SK-N-SH (cell line): ENCODE data around the gene OTOP3. TPM values are rescaled to one million over a fixed set of nuclear protein-coding genes. Genes with fewer than 3 reads are reported as not detected.

Source experiments
- CTCF ChIA-PET: fragments of 300-600, 350-600 bp; formaldehyde crosslinking; extraction: SDS; loops from one replicate; lab custom pipeline; 2021; lab: Yijun Ruan, JAX
- POLR2A ChIA-PET: fragments of 350-600 bp; sonication (Branson Sonifier 250); formaldehyde crosslinking; extraction: SDS; loops from one replicate; lab custom pipeline; 2020; ENCODE audit warnings: antibody characterized with exemption, inconsistent platforms; lab: Yijun Ruan, JAX
- DNase-seq: peaks from one replicate; pipeline ENCODE4 v3.0.0; 2012
- H2AFZ ChIP-seq: fragments of 200-600 bp; sonication (generic); 2 replicates; pipeline ENCODE4 v1.8.1; 2016; ENCODE audit warnings: antibody characterized with exemption, mild to moderate bottlenecking, low read depth
- H3F3A ChIP-seq: fragments of 200-600 bp; sonication (generic); replicated peaks from 2 replicates; pipeline ENCODE3; 2016; ENCODE audit warnings: antibody characterized with exemption, mild to moderate bottlenecking; ENCODE audit not compliant: insufficient read depth
- H3K27ac ChIP-seq, 2 experiments: fragments of 200-500 bp in 1 of 2; fragments of 200-600 bp in 1 of 2; sonication (Bioruptor generic) in 1 of 2; sonication (generic), shearing (Covaris generic) in 1 of 2; 2 replicates each; pipeline versions ENCODE4 v1.5.1 to v1.6.1; 2014 to 2016; ENCODE audit warnings: low read depth in 2 of 2, inconsistent platforms in 1 of 2, low read length in 1 of 2, mild to moderate bottlenecking in 1 of 2, mixed read lengths in 1 of 2
- H3K27me3 ChIP-seq: fragments of 200-600 bp; sonication (generic), shearing (Covaris generic); 2 replicates; pipeline ENCODE4 v1.6.1; 2016; ENCODE audit warnings: mixed run types; ENCODE audit not compliant: insufficient read depth
- H3K36me3 ChIP-seq, 2 experiments: fragments of 200-500 bp in 1 of 2; fragments of 200-600 bp in 1 of 2; sonication (Bioruptor generic) in 1 of 2; sonication (generic) in 1 of 2; replicated peaks in 1 of 2; 2 replicates each; pipeline versions ENCODE3 to v1.5.1; 2014 to 2016; ENCODE audit warnings: low read length in 1 of 2, mild to moderate bottlenecking in 1 of 2; ENCODE audit not compliant: insufficient read depth in 2 of 2, control insufficient read depth in 1 of 2
- H3K4me1 ChIP-seq, 2 experiments: fragments of 200-500 bp in 1 of 2; fragments of 200-600 bp in 1 of 2; sonication (Bioruptor generic) in 1 of 2; sonication (generic), shearing (Covaris generic) in 1 of 2; 2 replicates each; pipeline versions ENCODE4 v1.5.1 to v1.6.1; 2014 to 2016; ENCODE audit warnings: low read depth in 1 of 2, low read length in 1 of 2, mixed run types in 1 of 2; ENCODE audit not compliant: insufficient read depth in 2 of 2, control insufficient read depth in 1 of 2
- H3K4me2 ChIP-seq: fragments of 200-600 bp; sonication (generic), shearing (Covaris generic); 2 replicates; pipeline ENCODE4 v1.6.1; 2017; ENCODE audit warnings: mixed run types
- H3K4me3 ChIP-seq, 2 experiments: fragments of 200-500 bp in 1 of 2; fragments of 200-600 bp in 1 of 2; sonication (Bioruptor generic) in 1 of 2; sonication (generic), shearing (Covaris generic) in 1 of 2; 2 replicates each; pipeline versions ENCODE4 v1.5.1 to v1.8.1; 2014 to 2016; ENCODE audit warnings: low read depth in 2 of 2, inconsistent platforms in 1 of 2, low read length in 1 of 2, mild to moderate bottlenecking in 1 of 2, mixed read lengths in 1 of 2, moderate library complexity in 1 of 2
- H3K79me2 ChIP-seq: fragments of 200-600 bp; sonication (generic); 2 replicates; pipeline ENCODE4 v1.8.1; 2017; ENCODE audit warnings: mild to moderate bottlenecking; ENCODE audit not compliant: insufficient read depth
- H3K9ac ChIP-seq: fragments of 200-600 bp; sonication (generic); 2 replicates; pipeline ENCODE4 v1.6.1; 2017; ENCODE audit warnings: mixed run types
- H3K9me2 ChIP-seq: fragments of 200-600 bp; sonication (generic); 2 replicates; pipeline ENCODE4 v1.6.1; 2017; ENCODE audit warnings: mixed run types
- H3K9me3 ChIP-seq: fragments of 200-600 bp; sonication (generic); 2 replicates; pipeline ENCODE4 v1.6.1; 2017; ENCODE audit warnings: mixed run types, mild to moderate bottlenecking, moderate library complexity
- H4K20me1 ChIP-seq: fragments of 200-600 bp; sonication (generic); 2 replicates; pipeline ENCODE4 v1.6.1; 2017; ENCODE audit warnings: mild to moderate bottlenecking, mixed run types; ENCODE audit not compliant: insufficient read depth
- CHD2 ChIP-seq: fragments of 150-350 bp; IDR thresholded peaks from 2 replicates; pipeline ENCODE4 v1.6.1; 2018; ENCODE audit warnings: low read length; ENCODE audit not compliant: partially characterized antibody
- CTCF ChIP-seq: fragments of 200-600 bp; sonication (generic); IDR thresholded peaks from 2 replicates; pipeline ENCODE4 v1.6.1; 2017; ENCODE audit warnings: antibody characterized with exemption, mild to moderate bottlenecking, moderate library complexity
- ELF1 ChIP-seq: IDR thresholded peaks from 2 replicates; pipeline ENCODE4 v1.4.0; 2012
- EZH2phosphoT487 ChIP-seq: fragments of 200-600 bp; sonication (generic); IDR thresholded peaks from 2 replicates; pipeline ENCODE4 v1.6.1; 2017; ENCODE audit warnings: low read depth, mixed run types, mild to moderate bottlenecking, antibody characterized with exemption, moderate library complexity, borderline replicate concordance
- FOXM1 ChIP-seq: IDR thresholded peaks from 2 replicates; pipeline ENCODE4 v1.4.0; 2012; ENCODE audit warnings: low read depth, mild to moderate bottlenecking
- GABPA ChIP-seq: IDR thresholded peaks from 2 replicates; pipeline ENCODE4 v1.4.0; 2012; ENCODE audit warnings: low read depth, mild to moderate bottlenecking
- GATA2 ChIP-seq: sonication (generic); formaldehyde crosslinking; IDR thresholded peaks from 2 replicates; pipeline ENCODE4 v1.5.0; 2020; ENCODE audit warnings: mild to moderate bottlenecking, missing genetic modification reagents
- MXI1 ChIP-seq: IDR thresholded peaks from 2 replicates; pipeline ENCODE4 v1.6.1; 2012; ENCODE audit warnings: mild to moderate bottlenecking, low read depth, low read length, improper control_type of control experiment
- NRF1 ChIP-seq: IDR thresholded peaks from 2 replicates; pipeline ENCODE4 v1.6.1; 2012; ENCODE audit warnings: low read depth, mild to moderate bottlenecking, low read length
- POLR2AphosphoS5 ChIP-seq: IDR thresholded peaks from 2 replicates; pipeline ENCODE4 v1.6.1; 2012; ENCODE audit warnings: low read depth, low read length
- SIN3A ChIP-seq: IDR thresholded peaks from 2 replicates; pipeline ENCODE4 v1.6.1; 2012; ENCODE audit warnings: low read depth, mild to moderate bottlenecking, low read length, moderate library complexity, borderline replicate concordance
- SMC3 ChIP-seq: IDR thresholded peaks from 2 replicates; pipeline ENCODE4 v1.6.1; 2012; ENCODE audit warnings: low read depth, low read length, improper control_type of control experiment
- WGBS: methylation state at CpG from one replicate; pipeline ENCODE4 v1.1.6; 2017; ENCODE audit warnings: low lambda C conversion rate; 5-methylcytosine and 5-hydroxymethylcytosine counted together
- polyA plus RNA-seq, 3 experiments: library from polyadenylated mRNA; depleted of rRNA; stranded (reverse); fragments of >200 nt; gene quantifications; 2 replicates each; pipeline ENCODE4 v1.2.3, GENCODE V29; 2012
- TF ChIP-seq, protein P1 (sequence below): IDR thresholded peaks from 2 replicates; pipeline ENCODE4 v1.4.0; 2012; ENCODE audit warnings: low read depth

The OTOP3 gene
- polyA plus RNA-seq, 1 of the 3 experiments (the other 2 are of a cell fraction): not detected

DNA sequence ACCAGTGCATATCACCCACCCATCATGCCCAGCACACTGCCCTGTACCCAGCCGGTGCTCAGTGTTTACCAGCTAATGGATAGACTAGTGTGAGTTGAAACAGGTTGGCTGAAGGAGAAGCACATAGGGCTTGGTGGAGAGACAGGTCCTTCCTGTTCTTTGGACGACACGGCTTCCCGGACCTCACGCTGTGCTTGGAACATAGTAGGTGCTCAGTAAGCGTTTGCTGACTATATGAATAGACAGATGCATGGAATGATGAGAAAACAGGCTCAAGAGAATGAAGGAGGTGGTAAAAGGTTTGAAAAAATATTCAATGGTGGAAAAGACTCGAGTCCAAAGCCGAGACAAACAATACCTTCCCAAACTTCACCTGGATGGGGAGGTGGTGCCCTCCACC is 35.5 kb upstream of the OTOP3 start:
- Histone ChIP-seq H3K79me2 (no peaks in the 10 kb centered on the region), H3K9me3 (no peaks in the 10 kb centered on the region), H3K4me3 (no peak overlapping the region), H3K27me3 (peaks cover 39% of the 10 kb centered on the region), H3F3A (no peaks in the 10 kb centered on the region), H3K27ac (no peak overlapping the region), H3K9me2 (no peaks in the 10 kb centered on the region), H3K36me3 (no peaks in the 10 kb centered on the region), H4K20me1 (no peaks in the 10 kb centered on the region), H2AFZ (no peak overlapping the region), H3K9ac (no peak overlapping the region), H3K4me1 (no peaks in the 10 kb centered on the region), H3K4me2 (no peak overlapping the region)
- WGBS: 66% methylated on average over 8 of the region's 8 CpGs
- ChIA-PET CTCF (interaction anchor here (1.0 to 3.1 kb wide), 4 partner anchors 23 to 38 kb away, joined by 3 to 13 read pairs (median 4); partner anchors contain the start of genes OTOP2 and USH1G), POLR2A (no interaction called here)
- no peak for TF ChIP-seq GABPA
- DNase-seq: no peak

- WGBS: 67% methylated on average over 14 of the region's 14 CpGs
- H2AFZ ChIP-seq: no peak overlapping the region
- H3K79me2 ChIP-seq: no peaks in the 10 kb centered on the region
- no peaks in the 10 kb centered on the region for H4K20me1 ChIP-seq
- no peak overlapping the region for H3K27ac ChIP-seq
- H3F3A ChIP-seq: no peaks in the 10 kb centered on the region
- no peak for TF ChIP-seq SIN3A
- TF ChIP-seq GATA2: no peak
- no peak for TF ChIP-seq ELF1
- TF ChIP-seq CHD2: no peak
- no peak for TF ChIP-seq SMC3
- no peak for TF ChIP-seq CTCF
- no peak for TF ChIP-seq POLR2AphosphoS5
- no peak for TF ChIP-seq NRF1
- no peak for TF ChIP-seq FOXM1
- TF ChIP-seq, protein P1, sequence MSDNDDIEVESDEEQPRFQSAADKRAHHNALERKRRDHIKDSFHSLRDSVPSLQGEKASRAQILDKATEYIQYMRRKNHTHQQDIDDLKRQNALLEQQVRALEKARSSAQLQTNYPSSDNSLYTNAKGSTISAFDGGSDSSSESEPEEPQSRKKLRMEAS: no peak
- TF ChIP-seq MXI1: no peak
- no peak for TF ChIP-seq EZH2phosphoT487
- H3K9me2 ChIP-seq: no peaks in the 10 kb centered on the region
- H3K4me3 ChIP-seq: no peak overlapping the region
- CTCF ChIA-PET: interaction anchor here (0.9 to 3.1 kb wide), 7 partner anchors 11 to 300 kb away, joined by 3 to 13 read pairs (median 4); partner anchors contain the start of genes GRIN2C, OTOP2 and USH1G
- no peak overlapping the region for H3K9ac ChIP-seq
- H3K4me2 ChIP-seq: no peak overlapping the region
- POLR2A ChIA-PET: no interaction called here
- no peaks in the 10 kb centered on the region for H3K36me3 ChIP-seq
- H3K27me3 ChIP-seq: peaks cover 27% of the 10 kb centered on the region
- H3K9me3 ChIP-seq: no peaks in the 10 kb centered on the region
- DNase-seq: no peak
- H3K4me1 ChIP-seq: no peaks in the 10 kb centered on the region
Observed at GRCh38 chr17:74901353-74902135, 34.2 kb upstream of the OTOP3 start.
